Measurements from ENCODE around the gene SPEN.

The SPEN gene

DNA sequence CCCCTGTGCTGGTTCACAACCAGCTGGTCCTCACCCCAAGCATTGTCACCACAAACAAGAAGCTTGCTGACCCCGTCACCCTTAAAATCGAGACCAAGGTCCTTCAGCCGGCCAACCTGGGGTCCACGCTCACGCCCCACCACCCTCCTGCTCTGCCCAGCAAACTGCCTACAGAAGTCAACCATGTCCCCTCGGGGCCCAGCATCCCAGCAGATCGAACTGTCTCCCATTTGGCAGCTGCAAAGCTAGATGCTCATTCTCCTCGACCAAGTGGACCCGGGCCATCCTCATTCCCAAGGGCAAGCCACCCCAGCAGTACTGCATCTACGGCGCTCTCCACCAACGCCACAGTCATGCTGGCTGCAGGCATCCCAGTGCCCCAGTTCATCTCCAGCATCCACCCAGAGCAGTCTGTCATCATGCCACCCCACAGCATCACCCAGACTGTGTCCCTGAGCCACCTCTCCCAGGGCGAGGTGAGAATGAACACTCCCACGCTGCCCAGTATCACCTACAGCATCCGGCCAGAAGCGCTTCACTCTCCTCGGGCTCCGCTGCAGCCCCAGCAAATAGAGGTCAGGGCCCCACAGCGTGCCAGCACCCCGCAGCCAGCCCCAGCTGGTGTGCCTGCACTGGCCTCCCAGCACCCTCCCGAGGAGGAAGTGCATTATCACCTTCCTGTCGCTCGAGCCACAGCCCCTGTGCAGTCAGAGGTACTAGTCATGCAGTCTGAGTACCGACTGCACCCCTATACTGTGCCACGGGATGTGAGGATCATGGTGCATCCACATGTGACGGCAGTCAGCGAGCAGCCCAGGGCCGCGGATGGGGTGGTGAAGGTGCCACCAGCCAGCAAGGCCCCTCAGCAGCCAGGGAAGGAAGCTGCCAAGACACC, 87.8 kb downstream of the SPEN start:
- Histone ChIP-seq H3K27me3 (ENCODE audit: control insufficient read depth, insufficient read depth, low read length, poor library complexity, severe bottlenecking) (no peaks in the 10 kb centered on the region), H3K4me1 (ENCODE audit: control insufficient read depth, insufficient read depth, low read length) (no peaks in the 10 kb centered on the region), H3K27ac (ENCODE audit: insufficient read depth, low read depth, low read length, poor library complexity, severe bottlenecking) (no peak overlapping the region), H3K4me3 (ENCODE audit: insufficient read depth, low read depth, low read length) (no peak overlapping the region), H3K36me3 (ENCODE audit: control insufficient read depth, insufficient read depth, low read length) (peaks cover 79% of the 10 kb centered on the region), H3K9me3 (ENCODE audit: control insufficient read depth, low read length) (no peaks in the 10 kb centered on the region)
- WGBS, 2 experiments: 95 to 96% methylated on average over 29 of the region's 29 CpGs

DNA sequence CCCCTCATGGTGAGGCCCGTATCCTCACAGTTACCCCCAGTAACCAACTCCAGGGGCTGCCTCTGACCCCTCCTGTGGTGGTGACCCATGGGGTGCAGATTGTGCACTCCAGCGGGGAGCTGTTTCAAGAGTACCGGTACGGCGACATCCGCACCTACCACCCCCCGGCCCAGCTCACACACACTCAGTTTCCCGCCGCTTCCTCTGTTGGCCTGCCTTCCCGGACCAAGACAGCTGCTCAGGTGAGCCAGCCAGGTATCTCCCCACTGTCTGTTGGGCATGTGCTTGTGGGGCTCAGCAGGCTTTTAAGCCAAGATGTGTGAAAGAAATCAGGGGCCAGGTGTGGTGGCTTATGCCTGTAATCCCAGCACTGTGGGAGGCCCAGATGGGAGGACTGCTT, 88.5 kb downstream of the SPEN start:
- Histone ChIP-seq H3K9me3 (ENCODE audit: control insufficient read depth, low read length) (no peaks in the 10 kb centered on the region), H3K27me3 (ENCODE audit: control insufficient read depth, insufficient read depth, low read length, poor library complexity, severe bottlenecking) (no peaks in the 10 kb centered on the region), H3K4me3 (ENCODE audit: insufficient read depth, low read depth, low read length) (no peak overlapping the region), H3K36me3 (ENCODE audit: control insufficient read depth, insufficient read depth, low read length) (peaks cover 80% of the 10 kb centered on the region), H3K27ac (ENCODE audit: insufficient read depth, low read depth, low read length, poor library complexity, severe bottlenecking) (no peak overlapping the region), H3K4me1 (ENCODE audit: control insufficient read depth, insufficient read depth, low read length) (no peaks in the 10 kb centered on the region)
- WGBS, 2 experiments: 95% methylated on average over 10 of the region's 10 CpGs

DNA sequence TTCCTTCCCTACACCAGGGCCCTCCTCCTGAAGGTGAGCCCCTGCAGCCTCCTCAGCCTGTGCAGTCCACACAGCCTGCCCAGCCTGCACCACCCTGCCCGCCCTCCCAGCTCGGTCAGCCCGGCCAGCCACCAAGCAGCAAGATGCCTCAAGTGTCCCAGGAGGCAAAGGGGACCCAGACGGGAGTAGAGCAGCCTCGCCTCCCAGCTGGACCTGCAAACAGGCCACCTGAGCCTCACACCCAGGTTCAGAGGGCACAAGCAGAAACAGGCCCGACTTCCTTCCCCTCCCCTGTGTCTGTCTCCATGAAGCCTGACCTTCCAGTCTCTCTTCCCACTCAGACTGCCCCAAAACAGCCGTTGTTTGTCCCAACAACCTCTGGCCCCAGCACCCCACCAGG, 89.6 kb downstream of the SPEN start:
- Histone ChIP-seq H3K36me3 (ENCODE audit: control insufficient read depth, insufficient read depth, low read length) (peaks cover 75% of the 10 kb centered on the region), H3K9me3 (ENCODE audit: control insufficient read depth, low read length) (no peaks in the 10 kb centered on the region), H3K4me3 (ENCODE audit: insufficient read depth, low read depth, low read length) (no peak overlapping the region), H3K27ac (ENCODE audit: insufficient read depth, low read depth, low read length, poor library complexity, severe bottlenecking) (peak overlapping the region; percentile 16), H3K4me1 (ENCODE audit: control insufficient read depth, insufficient read depth, low read length) (no peaks in the 10 kb centered on the region), H3K27me3 (ENCODE audit: control insufficient read depth, insufficient read depth, low read length, poor library complexity, severe bottlenecking) (no peaks in the 10 kb centered on the region)
- WGBS, 2 experiments: 95 to 96% methylated on average over 7 of the region's 7 CpGs

DNA sequence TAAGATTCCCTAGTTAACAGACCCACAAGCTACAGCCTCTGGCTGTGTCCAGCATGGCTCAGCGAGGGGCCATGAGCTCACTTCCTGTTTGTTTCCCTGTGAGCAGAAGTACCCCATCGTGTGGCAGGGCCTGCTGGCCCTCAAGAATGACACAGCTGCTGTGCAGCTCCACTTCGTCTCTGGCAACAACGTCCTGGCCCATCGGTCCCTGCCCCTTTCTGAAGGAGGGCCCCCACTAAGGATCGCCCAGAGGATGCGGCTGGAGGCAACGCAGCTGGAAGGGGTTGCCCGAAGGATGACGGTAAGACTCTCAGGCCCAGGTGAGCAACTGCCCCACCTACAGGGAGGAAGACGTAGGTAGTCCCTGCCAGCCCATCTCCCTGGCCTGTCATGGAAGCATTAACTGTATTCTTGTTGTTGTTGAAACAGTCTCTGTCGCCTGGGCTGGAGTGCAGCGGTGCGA, 90.2 kb downstream of the SPEN start:
- Histone ChIP-seq H3K27ac (ENCODE audit: insufficient read depth, low read depth, low read length, poor library complexity, severe bottlenecking) (peak overlapping the region; percentile 16), H3K27me3 (ENCODE audit: control insufficient read depth, insufficient read depth, low read length, poor library complexity, severe bottlenecking) (no peaks in the 10 kb centered on the region), H3K36me3 (ENCODE audit: control insufficient read depth, insufficient read depth, low read length) (peaks cover 78% of the 10 kb centered on the region), H3K4me1 (ENCODE audit: control insufficient read depth, insufficient read depth, low read length) (no peaks in the 10 kb centered on the region), H3K9me3 (ENCODE audit: control insufficient read depth, low read length) (no peaks in the 10 kb centered on the region), H3K4me3 (ENCODE audit: insufficient read depth, low read depth, low read length) (no peak overlapping the region)
- WGBS, 2 experiments: 88 to 89% methylated on average over 14 of the region's 14 CpGs

DNA sequence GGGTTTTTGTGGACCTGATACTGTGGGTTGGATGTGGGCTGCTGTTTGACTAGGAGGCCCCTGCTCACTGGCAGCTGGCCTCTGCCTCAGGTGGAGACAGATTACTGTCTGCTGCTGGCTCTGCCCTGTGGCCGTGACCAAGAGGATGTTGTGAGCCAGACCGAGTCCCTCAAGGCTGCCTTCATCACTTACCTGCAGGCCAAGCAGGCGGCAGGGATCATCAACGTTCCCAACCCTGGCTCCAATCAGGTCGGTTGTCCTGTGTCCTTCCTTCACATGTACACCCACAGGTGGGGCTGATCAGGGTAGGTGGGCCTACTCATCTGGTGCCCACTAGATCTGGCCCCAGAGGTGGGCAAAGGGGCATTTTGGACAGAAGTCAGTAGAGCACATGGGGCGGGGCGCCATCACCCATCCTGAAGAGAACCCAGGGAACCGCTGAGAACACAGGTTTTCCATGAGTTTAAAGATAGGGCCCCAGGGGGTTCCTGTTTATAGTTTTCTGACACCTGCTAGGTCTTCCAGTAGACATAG, 91.2 kb downstream of the SPEN start:
- Histone ChIP-seq H3K27ac (ENCODE audit: insufficient read depth, low read depth, low read length, poor library complexity, severe bottlenecking) (no peak overlapping the region), H3K27me3 (ENCODE audit: control insufficient read depth, insufficient read depth, low read length, poor library complexity, severe bottlenecking) (no peaks in the 10 kb centered on the region), H3K4me1 (ENCODE audit: control insufficient read depth, insufficient read depth, low read length) (no peaks in the 10 kb centered on the region), H3K36me3 (ENCODE audit: control insufficient read depth, insufficient read depth, low read length) (peaks cover 79% of the 10 kb centered on the region), H3K9me3 (ENCODE audit: control insufficient read depth, low read length) (no peaks in the 10 kb centered on the region), H3K4me3 (ENCODE audit: insufficient read depth, low read depth, low read length) (no peak overlapping the region)
- WGBS, 2 experiments: 96 to 97% methylated on average over 8 of the region's 8 CpGs

DNA sequence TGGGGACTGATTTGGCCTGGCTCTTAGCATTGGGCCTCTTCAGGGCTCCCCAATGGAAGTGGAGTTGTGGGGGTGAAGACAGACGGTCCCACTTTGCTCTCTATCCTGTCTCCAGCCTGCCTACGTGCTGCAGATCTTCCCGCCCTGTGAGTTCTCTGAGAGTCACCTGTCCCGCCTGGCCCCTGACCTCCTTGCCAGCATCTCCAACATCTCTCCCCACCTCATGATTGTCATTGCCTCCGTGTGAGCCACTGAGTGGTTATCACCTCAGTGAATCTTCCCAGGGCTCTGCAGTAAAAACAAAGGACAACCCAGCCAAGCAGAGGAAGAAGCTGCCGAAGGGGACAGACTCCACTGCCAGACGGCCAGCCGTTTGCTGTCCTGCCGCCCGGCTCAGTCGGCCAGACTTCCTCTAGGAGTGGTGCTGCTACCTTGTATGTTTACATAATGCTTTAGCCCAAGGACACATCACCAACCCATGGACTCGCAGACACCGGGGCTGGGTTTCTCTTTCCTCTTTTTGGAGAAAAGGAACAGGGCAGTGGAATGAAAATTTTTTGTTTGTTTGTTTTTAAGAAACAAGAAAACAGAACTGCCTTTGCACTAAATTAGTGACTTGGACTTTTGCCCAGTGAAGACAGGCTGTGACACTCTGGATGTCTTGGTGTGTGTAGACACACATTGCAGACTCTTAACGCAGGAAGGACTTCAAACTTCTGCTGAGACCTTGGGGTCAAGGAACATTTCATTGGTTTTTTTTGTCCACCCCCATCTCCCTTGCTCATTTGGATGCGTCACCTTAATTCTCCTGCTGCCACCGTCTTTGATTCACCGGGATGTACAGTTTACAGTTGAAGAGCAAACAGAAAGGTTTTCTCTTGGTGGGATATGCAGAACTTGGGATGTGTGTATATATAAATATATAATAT, 91.9 kb downstream of the SPEN start:
- no peaks in the 10 kb centered on the region for H3K4me1 ChIP-seq (ENCODE audit: control insufficient read depth, insufficient read depth, low read length)
- WGBS, 2 experiments: 93 to 94% methylated on average over 16 to 17 of the region's 17 CpGs
- no peak overlapping the region for H3K27ac ChIP-seq (ENCODE audit: insufficient read depth, low read depth, low read length, poor library complexity, severe bottlenecking)
- peaks cover 78% of the 10 kb centered on the region for H3K36me3 ChIP-seq (ENCODE audit: control insufficient read depth, insufficient read depth, low read length)
- H3K4me3 ChIP-seq (ENCODE audit: insufficient read depth, low read depth, low read length): no peak overlapping the region
- no peaks in the 10 kb centered on the region for H3K27me3 ChIP-seq (ENCODE audit: control insufficient read depth, insufficient read depth, low read length, poor library complexity, severe bottlenecking)
- no peaks in the 10 kb centered on the region for H3K9me3 ChIP-seq (ENCODE audit: control insufficient read depth, low read length)

DNA sequence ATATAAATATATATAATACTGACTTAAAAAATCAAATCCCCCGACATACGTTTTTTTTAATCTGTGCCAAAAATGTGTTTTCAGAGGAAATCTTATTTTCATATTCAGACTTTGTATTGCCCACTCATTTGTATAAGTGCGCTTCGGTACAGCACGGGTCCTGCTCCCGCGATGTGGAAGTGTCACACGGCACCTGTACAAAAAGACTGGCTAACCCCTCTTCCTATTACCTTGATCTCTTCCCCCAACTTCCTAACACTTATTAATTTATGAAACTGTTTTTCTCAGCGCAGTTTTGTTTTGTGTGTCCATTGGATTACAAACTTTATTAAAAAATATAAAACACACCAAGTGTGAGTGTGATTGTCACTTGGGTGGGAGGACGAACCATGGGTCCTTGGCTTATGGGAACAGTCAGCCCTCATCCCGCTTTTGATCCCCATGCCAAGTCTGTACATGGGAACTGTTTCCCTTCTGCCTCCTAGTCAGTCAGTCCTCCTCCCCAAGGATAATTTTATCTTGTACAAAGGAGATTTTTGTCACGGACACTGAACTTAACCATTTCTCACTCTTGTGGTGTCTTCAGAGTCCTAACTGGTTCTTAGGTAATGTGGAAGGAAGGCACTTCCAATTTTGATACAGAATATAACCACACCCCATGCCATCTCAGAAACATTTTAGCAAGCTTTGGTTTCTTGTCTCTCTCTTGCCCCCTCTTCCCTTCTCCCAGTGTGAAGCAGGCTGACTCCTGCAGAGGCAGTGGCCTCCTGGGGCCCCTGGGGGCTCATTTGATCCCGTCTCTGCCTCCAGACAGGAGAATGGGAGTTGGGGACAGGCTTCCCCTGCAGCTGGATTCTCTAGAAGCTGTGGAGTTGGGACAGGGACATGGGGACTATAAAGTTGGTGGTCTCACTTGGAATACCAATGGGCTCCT, 92.9 kb downstream of the SPEN start:
- Histone ChIP-seq H3K36me3 (ENCODE audit: control insufficient read depth, insufficient read depth, low read length) (peaks cover 73% of the 10 kb centered on the region), H3K4me1 (ENCODE audit: control insufficient read depth, insufficient read depth, low read length) (no peaks in the 10 kb centered on the region), H3K4me3 (ENCODE audit: insufficient read depth, low read depth, low read length) (no peak overlapping the region), H3K27me3 (ENCODE audit: control insufficient read depth, insufficient read depth, low read length, poor library complexity, severe bottlenecking) (no peaks in the 10 kb centered on the region), H3K27ac (ENCODE audit: insufficient read depth, low read depth, low read length, poor library complexity, severe bottlenecking) (no peak overlapping the region), H3K9me3 (ENCODE audit: control insufficient read depth, low read length) (no peaks in the 10 kb centered on the region)
- 92 to 93% methylated on average over 11 to 12 of the region's 13 CpGs for WGBS, 2 experiments

DNA sequence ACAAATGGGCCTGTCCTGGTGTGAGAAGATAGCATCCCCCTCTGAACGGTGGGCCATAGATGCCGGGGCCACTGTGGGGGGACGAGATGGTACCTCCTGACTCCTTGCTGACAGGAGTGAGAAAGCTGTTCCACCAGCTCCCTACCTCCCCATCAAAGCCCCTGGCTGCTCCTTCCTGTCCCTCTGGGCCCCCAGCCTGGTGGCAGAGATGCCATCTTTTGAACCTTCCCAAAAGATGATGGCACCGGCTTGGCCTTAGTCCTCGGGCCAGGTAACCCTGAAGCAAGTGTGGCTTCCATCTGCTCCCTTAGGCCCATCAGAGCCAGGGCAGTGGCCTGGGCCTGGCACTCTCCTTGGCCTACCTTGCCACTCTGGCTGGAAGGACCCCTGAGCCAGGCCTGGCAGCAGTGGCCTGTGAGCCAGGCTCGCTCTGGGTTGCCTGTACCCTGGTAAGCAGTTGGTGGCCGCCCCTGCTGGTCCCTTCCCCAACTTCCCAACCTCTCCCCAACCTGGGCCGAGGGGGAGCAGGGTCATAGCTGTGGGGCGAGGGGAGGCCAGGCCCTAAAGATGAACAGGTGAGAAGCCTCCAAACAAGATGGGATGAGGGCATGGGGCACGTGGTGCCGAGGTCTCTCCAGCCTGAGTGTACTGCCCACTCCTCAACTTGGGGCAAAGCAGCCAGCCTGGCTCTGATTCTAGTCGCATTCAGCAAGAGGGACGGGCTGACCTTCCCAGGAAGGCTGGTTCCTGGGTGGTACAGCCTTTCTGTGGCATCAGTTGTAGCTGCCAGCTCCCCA, 93.7 kb downstream of the SPEN start:
- Histone ChIP-seq H3K27me3 (ENCODE audit: control insufficient read depth, insufficient read depth, low read length, poor library complexity, severe bottlenecking) (no peaks in the 10 kb centered on the region), H3K36me3 (ENCODE audit: control insufficient read depth, insufficient read depth, low read length) (peaks cover 67% of the 10 kb centered on the region), H3K4me3 (ENCODE audit: insufficient read depth, low read depth, low read length) (no peak overlapping the region), H3K4me1 (ENCODE audit: control insufficient read depth, insufficient read depth, low read length) (no peaks in the 10 kb centered on the region), H3K27ac (ENCODE audit: insufficient read depth, low read depth, low read length, poor library complexity, severe bottlenecking) (no peak overlapping the region), H3K9me3 (ENCODE audit: control insufficient read depth, low read length) (no peaks in the 10 kb centered on the region)
- WGBS, 2 experiments: 95 to 97% methylated on average over 13 of the region's 13 CpGs

Measured in ectodermal cell (in vitro differentiated cells).